ENCODE data around the gene NUTF2. TPM values are rescaled to one million over a fixed set of nuclear protein-coding genes. Genes with fewer than 3 reads are reported as not detected.

Gene NUTF2
- total RNA-seq, 4 donors from 2014 or later: 90.0 to 194 (median 113) TPM

DNA sequence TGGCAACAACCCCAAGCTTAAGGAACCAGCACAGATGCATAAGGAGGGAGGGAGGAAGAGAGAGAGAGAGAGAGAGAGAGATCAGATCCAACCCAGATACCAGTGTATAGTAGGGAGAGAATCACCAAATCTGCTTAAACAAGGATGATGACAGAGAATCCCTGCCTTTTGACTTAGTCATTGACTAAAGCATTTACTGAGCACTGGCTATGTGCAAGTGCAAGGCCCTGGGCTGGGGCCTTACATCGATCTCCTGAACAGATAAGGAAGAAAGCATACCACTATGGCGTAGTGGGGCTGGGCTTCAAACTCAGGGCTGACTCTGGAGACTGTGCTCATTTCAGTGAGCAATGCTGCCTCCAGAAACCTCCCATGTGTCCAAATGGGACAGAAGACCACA is 24.2 kb upstream of the NUTF2 start:
- Histone ChIP-seq H3K27me3 (no peaks in the 10 kb centered on the region), H3K9me3 (no peaks in the 10 kb centered on the region), H3K4me3 (no peak overlapping the region), H3K4me1 (no peaks in the 10 kb centered on the region), H3K27ac (no peak overlapping the region), H3K36me3 (peaks cover 0 to 14% of the 10 kb centered on the region in 2 donors)
- TF ChIP-seq POLR2A (IDR thresholded peaks at IDR 0.05) (no peak), EP300 (IDR thresholded peaks at IDR 0.05) (no peak), POLR2AphosphoS5 (IDR thresholded peaks at IDR 0.05) (no peak)
- TF ChIP-seq, protein P1, sequence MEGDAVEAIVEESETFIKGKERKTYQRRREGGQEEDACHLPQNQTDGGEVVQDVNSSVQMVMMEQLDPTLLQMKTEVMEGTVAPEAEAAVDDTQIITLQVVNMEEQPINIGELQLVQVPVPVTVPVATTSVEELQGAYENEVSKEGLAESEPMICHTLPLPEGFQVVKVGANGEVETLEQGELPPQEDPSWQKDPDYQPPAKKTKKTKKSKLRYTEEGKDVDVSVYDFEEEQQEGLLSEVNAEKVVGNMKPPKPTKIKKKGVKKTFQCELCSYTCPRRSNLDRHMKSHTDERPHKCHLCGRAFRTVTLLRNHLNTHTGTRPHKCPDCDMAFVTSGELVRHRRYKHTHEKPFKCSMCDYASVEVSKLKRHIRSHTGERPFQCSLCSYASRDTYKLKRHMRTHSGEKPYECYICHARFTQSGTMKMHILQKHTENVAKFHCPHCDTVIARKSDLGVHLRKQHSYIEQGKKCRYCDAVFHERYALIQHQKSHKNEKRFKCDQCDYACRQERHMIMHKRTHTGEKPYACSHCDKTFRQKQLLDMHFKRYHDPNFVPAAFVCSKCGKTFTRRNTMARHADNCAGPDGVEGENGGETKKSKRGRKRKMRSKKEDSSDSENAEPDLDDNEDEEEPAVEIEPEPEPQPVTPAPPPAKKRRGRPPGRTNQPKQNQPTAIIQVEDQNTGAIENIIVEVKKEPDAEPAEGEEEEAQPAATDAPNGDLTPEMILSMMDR (IDR thresholded peaks at IDR 0.05): no peak
- WGBS, 2 donors (ENCODE audit: low coverage in 1 of 2): 100% methylated on average over 1 to 2 of the region's 2 CpGs
- no peak for ATAC-seq

DNA sequence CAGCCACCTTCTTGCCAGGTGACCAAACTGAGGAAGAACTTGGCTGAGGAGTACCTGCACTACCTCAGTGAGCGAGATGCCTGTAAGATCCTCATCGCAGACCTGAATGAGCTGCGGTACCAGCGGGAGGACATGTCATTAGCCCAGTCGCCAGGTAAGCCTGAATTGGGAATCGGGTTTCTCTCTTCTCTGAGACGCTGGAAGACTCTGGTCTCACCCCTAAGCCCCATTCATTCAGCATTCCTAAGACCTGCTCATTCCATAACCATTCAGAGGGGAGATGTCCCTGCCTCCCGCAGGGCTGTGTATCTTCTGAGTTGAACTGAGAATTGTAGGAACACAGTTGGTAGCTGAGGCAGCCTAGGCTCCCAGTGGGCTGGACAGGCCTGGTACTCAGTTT is 21.6 kb upstream of the NUTF2 start:
- 82 to 89% methylated on average over 5 to 7 of the region's 8 CpGs for WGBS, 2 donors (ENCODE audit: low coverage in 1 of 2)
- H3K4me1 ChIP-seq: no peaks in the 10 kb centered on the region
- TF ChIP-seq EP300 (IDR thresholded peaks at IDR 0.05) (no peak), POLR2A (IDR thresholded peaks at IDR 0.05) (no peak), POLR2AphosphoS5 (IDR thresholded peaks at IDR 0.05) (no peak)
- TF ChIP-seq, protein P1 (IDR thresholded peaks at IDR 0.05): no peak
- H3K4me3 ChIP-seq: no peak overlapping the region
- H3K36me3 ChIP-seq: peaks cover 0 to 40% of the 10 kb centered on the region in 2 donors
- no peaks in the 10 kb centered on the region for H3K9me3 ChIP-seq
- no peak overlapping the region for H3K27ac ChIP-seq
- no peaks in the 10 kb centered on the region for H3K27me3 ChIP-seq
- no peak for ATAC-seq

DNA sequence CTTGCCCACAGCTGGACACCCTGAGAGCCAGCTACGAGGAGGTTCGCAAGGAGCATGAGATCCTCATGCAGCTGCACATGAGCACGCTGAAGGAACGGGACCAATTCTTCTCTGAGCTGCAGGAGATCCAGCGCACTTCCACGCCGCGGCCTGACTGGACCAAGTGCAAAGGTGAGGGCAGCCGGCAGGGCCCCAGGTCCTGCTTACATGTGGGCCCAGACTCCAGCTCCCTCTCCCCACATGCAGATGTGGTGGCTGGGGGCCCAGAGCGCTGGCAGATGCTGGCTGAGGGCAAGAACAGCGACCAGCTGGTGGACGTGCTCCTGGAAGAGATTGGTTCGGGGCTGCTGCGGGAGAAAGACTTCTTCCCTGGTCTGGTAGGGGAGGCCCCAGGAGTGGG is 20.8 kb upstream of the NUTF2 start:
- Histone ChIP-seq H3K4me3 (no peak overlapping the region), H3K36me3 (peaks cover 0 to 47% of the 10 kb centered on the region in 2 donors), H3K27ac (no peak overlapping the region), H3K27me3 (no peaks in the 10 kb centered on the region), H3K4me1 (no peaks in the 10 kb centered on the region), H3K9me3 (no peaks in the 10 kb centered on the region)
- 100% methylated on average over 1 of the region's 14 CpGs; no CpG with 5 or more reads in 1 of the 2 donors for WGBS, 2 donors (ENCODE audit: low coverage in 1 of 2)
- ATAC-seq: no peak
- TF ChIP-seq, protein P1 (IDR thresholded peaks at IDR 0.05): no peak
- TF ChIP-seq EP300 (IDR thresholded peaks at IDR 0.05): no peak
- TF ChIP-seq POLR2A (IDR thresholded peaks at IDR 0.05): no peak
- TF ChIP-seq POLR2AphosphoS5 (IDR thresholded peaks at IDR 0.05): no peak

DNA sequence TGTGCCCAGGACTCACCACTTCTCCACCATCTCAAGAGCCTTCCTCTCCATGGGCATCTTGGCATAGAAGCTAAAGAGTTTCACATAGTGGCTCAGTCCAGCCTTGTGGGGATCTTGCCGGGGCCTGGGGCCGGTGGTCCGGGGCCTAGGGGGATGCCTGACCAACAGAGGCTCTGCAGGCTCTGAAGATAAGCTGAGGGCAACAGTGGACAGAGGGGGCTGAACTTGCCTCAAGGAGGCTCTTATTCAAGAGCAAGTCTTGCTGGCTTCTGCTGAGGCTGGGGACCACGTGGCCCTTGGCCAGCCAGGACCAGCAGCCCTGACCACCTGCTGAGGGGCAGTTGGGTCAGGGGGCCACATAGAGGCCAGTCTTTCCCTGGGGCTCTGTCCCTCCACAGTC is 18.1 kb upstream of the NUTF2 start:
- H3K36me3 ChIP-seq: peaks cover 0 to 61% of the 10 kb centered on the region in 2 donors

DNA sequence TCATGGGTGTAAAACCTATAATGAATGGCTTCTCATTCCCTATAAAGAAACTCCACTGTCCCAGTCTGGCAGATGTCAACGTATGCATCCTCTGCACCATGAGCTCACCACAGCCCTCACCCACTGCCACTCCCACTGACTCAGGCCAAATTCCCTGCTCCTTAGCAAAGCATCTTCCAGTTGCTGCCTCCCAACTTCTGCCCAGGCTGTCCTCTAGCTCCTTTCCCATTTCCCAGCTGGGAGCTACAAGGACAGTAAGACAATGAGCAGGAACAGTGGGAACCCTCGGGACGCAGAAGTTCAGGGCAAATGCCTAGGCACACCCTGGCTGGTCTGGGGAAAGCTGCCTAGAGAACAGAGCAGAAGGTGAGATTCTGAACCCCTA is 13.7 kb upstream of the NUTF2 start:
- TF ChIP-seq, protein P1 (IDR thresholded peaks at IDR 0.05): no peak
- TF ChIP-seq EP300 (IDR thresholded peaks at IDR 0.05) (no peak), POLR2AphosphoS5 (IDR thresholded peaks at IDR 0.05) (no peak), POLR2A (IDR thresholded peaks at IDR 0.05) (no peak)
- Histone ChIP-seq H3K36me3 (peaks cover 0 to 43% of the 10 kb centered on the region in 2 donors), H3K4me1 (peaks cover 0 to 21% (median 10%) of the 10 kb centered on the region in 3 donors), H3K27me3 (no peaks in the 10 kb centered on the region), H3K9me3 (no peaks in the 10 kb centered on the region), H3K27ac (peak overlapping the region; percentile 41 to 85 (median 81)), H3K4me3 (peak overlapping the region; percentile 66 to 90)
- WGBS, 2 donors (ENCODE audit: low coverage in 1 of 2): 0% methylated on average over 1 of the region's 3 CpGs; no CpG with 5 or more reads in 1 of the 2 donors
- ATAC-seq: peak; percentile 3

More for the DNA sequence above, 18.1 kb upstream of the NUTF2 start:
- Histone ChIP-seq H3K27me3 (no peaks in the 10 kb centered on the region), H3K4me3 (no peak overlapping the region), H3K9me3 (no peaks in the 10 kb centered on the region), H3K27ac (no peak overlapping the region), H3K4me1 (peaks cover 0 to 13% (median 10%) of the 10 kb centered on the region in 3 donors)
- no peak for ATAC-seq
- no CpG with 5 or more reads among the region's 4 CpGs for WGBS, 2 donors (ENCODE audit: low coverage in 1 of 2)
- TF ChIP-seq EP300 (IDR thresholded peaks at IDR 0.05) (no peak), POLR2AphosphoS5 (IDR thresholded peaks at IDR 0.05) (no peak), POLR2A (IDR thresholded peaks at IDR 0.05) (no peak)
- TF ChIP-seq, protein P1 (IDR thresholded peaks at IDR 0.05): no peak
